CD4-positive, alpha-beta T cell (primary cell): ENCODE results near the gene TFAP2E. TPM values are rescaled to one million over a fixed set of nuclear protein-coding genes. Genes with fewer than 3 reads are reported as not detected.

Source experiments
- ATAC-seq: fragments of 200-7000 bp; cut with Tn5 transposase; one replicate; pipeline ENCODE4 v1.10.0; 2022; ENCODE audit warnings: mild to moderate bottlenecking; ENCODE audit not compliant: poor library complexity
- CTCF ChIA-PET: fragments of 350-600 bp; sonication (Branson Sonifier 250); formaldehyde crosslinking; loops from one replicate; lab custom pipeline; 2021; ENCODE audit warnings: antibody characterized with exemption, inconsistent platforms; lab: Charles Lee
- POLR2A ChIA-PET: fragments of 350-600 bp; sonication (Branson Sonifier 250); formaldehyde crosslinking; loops from one replicate; lab custom pipeline; 2021; ENCODE audit warnings: antibody characterized with exemption, inconsistent platforms; lab: Charles Lee
- DNase-seq, 14 experiments: peaks; one replicate each; pipeline ENCODE4 v3.0.0-alpha.2; 2013 to 2020; ENCODE audit warnings: mixed read lengths in 2 of 14
- H3K27ac ChIP-seq, 2 donors: one replicate each; pipeline versions ENCODE4 v1.5.1 to v1.7.0; 2013; ENCODE audit warnings: low read length in 2 of 2, low read depth in 1 of 2, mild to moderate bottlenecking in 1 of 2
- H3K27me3 ChIP-seq, 2 experiments: 1 replicate in 1 of 2; 2 replicates in 1 of 2; pipeline versions ENCODE4 v1.6.1 to v1.7.0; 2013; ENCODE audit warnings: low read length in 2 of 2, control low read depth in 1 of 2, mild to moderate bottlenecking in 1 of 2, moderate library complexity in 1 of 2; ENCODE audit not compliant: insufficient read depth in 2 of 2, control insufficient read depth in 1 of 2
- H3K36me3 ChIP-seq: one replicate; pipeline ENCODE4 v1.6.1; 2013; ENCODE audit warnings: low read length, control low read depth; ENCODE audit not compliant: insufficient read depth
- H3K4me1 ChIP-seq: one replicate; pipeline ENCODE4 v1.6.1; 2013; ENCODE audit warnings: low read length, control low read depth; ENCODE audit not compliant: insufficient read depth
- H3K4me3 ChIP-seq: one replicate; pipeline ENCODE4 v1.5.1; 2013; ENCODE audit warnings: mild to moderate bottlenecking, low read length, moderate library complexity
- H3K9me3 ChIP-seq, 2 experiments: 1 replicate in 1 of 2; 2 replicates in 1 of 2; pipeline versions ENCODE4 v1.6.1 to v1.7.0; 2013; ENCODE audit warnings: low read length in 2 of 2, mild to moderate bottlenecking in 2 of 2, control low read depth in 1 of 2, moderate library complexity in 1 of 2; ENCODE audit not compliant: control insufficient read depth in 1 of 2, insufficient read depth in 1 of 2
- H3K27ac Mint-ChIP-seq: one replicate; pipeline ENCODE4 v1.8.0; 2020; ENCODE audit warnings: mixed read lengths
- H3K27me3 Mint-ChIP-seq: one replicate; pipeline ENCODE4 v1.8.0; 2021; ENCODE audit warnings: mixed read lengths
- H3K36me3 Mint-ChIP-seq: one replicate; pipeline ENCODE4 v1.8.0; 2021; ENCODE audit warnings: low read depth, mixed read lengths
- H3K4me1 Mint-ChIP-seq: one replicate; pipeline ENCODE4 v1.8.0; 2021; ENCODE audit warnings: low read depth, mixed read lengths
- H3K4me3 Mint-ChIP-seq: one replicate; pipeline ENCODE4 v1.8.0; 2020; ENCODE audit warnings: mild to moderate bottlenecking, mixed read lengths
- H3K9me3 Mint-ChIP-seq: one replicate; pipeline ENCODE4 v1.8.0; 2020; ENCODE audit warnings: mixed read lengths
- CTCF ChIP-seq: fragments of 200-600 bp; IDR thresholded peaks from one replicate; pipeline ENCODE4 v1.8.0; 2022; ENCODE audit warnings: antibody characterized with exemption, mild to moderate bottlenecking
- intact Hi-C, 2 experiments: fragments of 100-400 bp; cut with DNase I in 1 of 2; cut with micrococcal nuclease in 1 of 2; formaldehyde crosslinking; loops; one replicate each; pipeline versions ENCODE4 v1.15.1 to v1.9.0; 2023 to 2025; cut with DNase I, micrococcal nuclease
- total RNA-seq, 174 experiments: library from RNA in 2 of 174; stranded (reverse) in 2 of 174; gene quantifications; one replicate each; pipeline ENCODE4 v1.2.3 and lab custom pipeline; 2021 to 2026

The TFAP2E gene
- total RNA-seq, 2 experiments from 2014 or later, result 3.0 to 3.8 TPM

- Histone ChIP-seq H3K4me1 (no peaks in the 10 kb centered on the region), H3K27me3 (no peaks in the 10 kb centered on the region), H3K4me3 (no peak overlapping the region), H3K9me3 (no peaks in the 10 kb centered on the region), H3K27ac (no peak overlapping the region), H3K36me3 (peaks cover 34% of the 10 kb centered on the region)
- ChIA-PET POLR2A (interaction anchor here (0.6 kb wide), 1 partner anchor 170 kb away, joined by 3 read pairs; the partner anchor contains the start of gene CLSPN), CTCF (no interaction called here)
- no peak for DNase-seq
- no peaks in the 10 kb centered on the region for H3K4me1 Mint-ChIP-seq
- no peak for TF ChIP-seq CTCF
- no peaks in the 10 kb centered on the region for H3K27me3 Mint-ChIP-seq
- no peak for ATAC-seq
- peaks cover 48% of the 10 kb centered on the region for H3K36me3 Mint-ChIP-seq
- no peaks in the 10 kb centered on the region for H3K9me3 Mint-ChIP-seq
- intact Hi-C loops, result no loop called here
- H3K4me3 Mint-ChIP-seq, result no peak overlapping the region
- no peak overlapping the region for H3K27ac Mint-ChIP-seq
Observed at GRCh38 chr1:35599411-35599810, 26.3 kb downstream of the TFAP2E start.

- Histone ChIP-seq H3K9me3 (no peaks in the 10 kb centered on the region), H3K27ac (no peak overlapping the region), H3K4me3 (no peak overlapping the region), H3K36me3 (peaks cover 46% of the 10 kb centered on the region), H3K4me1 (no peaks in the 10 kb centered on the region), H3K27me3 (no peaks in the 10 kb centered on the region)
- ChIA-PET CTCF (no interaction called here), POLR2A (interaction anchor here (0.8 kb wide), 1 partner anchor 22 kb away, joined by 3 read pairs; no protein-coding TSS in a partner anchor)
- H3K9me3 Mint-ChIP-seq, result no peaks in the 10 kb centered on the region
- H3K4me1 Mint-ChIP-seq, result no peaks in the 10 kb centered on the region
- H3K4me3 Mint-ChIP-seq, result no peak overlapping the region
- H3K27me3 Mint-ChIP-seq, result no peaks in the 10 kb centered on the region
- intact Hi-C loops, result no loop called here
- peaks cover 60% of the 10 kb centered on the region for H3K36me3 Mint-ChIP-seq
- no peak overlapping the region for H3K27ac Mint-ChIP-seq
- no peak for ATAC-seq
- no peak for TF ChIP-seq CTCF
- DNase-seq, result no peak
Observed at GRCh38 chr1:35600593-35600992, 27.5 kb downstream of the TFAP2E start.

- Histone ChIP-seq H3K9me3 (no peaks in the 10 kb centered on the region), H3K36me3 (peaks cover 67% of the 10 kb centered on the region), H3K27ac (no peak overlapping the region), H3K4me1 (no peaks in the 10 kb centered on the region), H3K27me3 (no peaks in the 10 kb centered on the region), H3K4me3 (no peak overlapping the region)
- no peak for TF ChIP-seq CTCF
- Mint-ChIP-seq H3K4me1 (peaks cover 6% of the 10 kb centered on the region), H3K36me3 (peaks cover 89% of the 10 kb centered on the region), H3K27me3 (no peaks in the 10 kb centered on the region), H3K9me3 (no peaks in the 10 kb centered on the region), H3K27ac (no peak overlapping the region), H3K4me3 (peak overlapping the region; percentile 4)
- CTCF ChIA-PET, result no interaction called here
- DNase-seq, result no peak
- no peak for ATAC-seq
- intact Hi-C loops, result no loop called here
- POLR2A ChIA-PET, result no interaction called here
Observed at GRCh38 chr1:35603468-35603867, 30.4 kb downstream of the TFAP2E start.
